Measurements from ENCODE around the gene RUBCNL.
A peak's percentile ranks its signal among the peaks of the same experiment; 100 is the strongest.

Gene RUBCNL

DNA sequence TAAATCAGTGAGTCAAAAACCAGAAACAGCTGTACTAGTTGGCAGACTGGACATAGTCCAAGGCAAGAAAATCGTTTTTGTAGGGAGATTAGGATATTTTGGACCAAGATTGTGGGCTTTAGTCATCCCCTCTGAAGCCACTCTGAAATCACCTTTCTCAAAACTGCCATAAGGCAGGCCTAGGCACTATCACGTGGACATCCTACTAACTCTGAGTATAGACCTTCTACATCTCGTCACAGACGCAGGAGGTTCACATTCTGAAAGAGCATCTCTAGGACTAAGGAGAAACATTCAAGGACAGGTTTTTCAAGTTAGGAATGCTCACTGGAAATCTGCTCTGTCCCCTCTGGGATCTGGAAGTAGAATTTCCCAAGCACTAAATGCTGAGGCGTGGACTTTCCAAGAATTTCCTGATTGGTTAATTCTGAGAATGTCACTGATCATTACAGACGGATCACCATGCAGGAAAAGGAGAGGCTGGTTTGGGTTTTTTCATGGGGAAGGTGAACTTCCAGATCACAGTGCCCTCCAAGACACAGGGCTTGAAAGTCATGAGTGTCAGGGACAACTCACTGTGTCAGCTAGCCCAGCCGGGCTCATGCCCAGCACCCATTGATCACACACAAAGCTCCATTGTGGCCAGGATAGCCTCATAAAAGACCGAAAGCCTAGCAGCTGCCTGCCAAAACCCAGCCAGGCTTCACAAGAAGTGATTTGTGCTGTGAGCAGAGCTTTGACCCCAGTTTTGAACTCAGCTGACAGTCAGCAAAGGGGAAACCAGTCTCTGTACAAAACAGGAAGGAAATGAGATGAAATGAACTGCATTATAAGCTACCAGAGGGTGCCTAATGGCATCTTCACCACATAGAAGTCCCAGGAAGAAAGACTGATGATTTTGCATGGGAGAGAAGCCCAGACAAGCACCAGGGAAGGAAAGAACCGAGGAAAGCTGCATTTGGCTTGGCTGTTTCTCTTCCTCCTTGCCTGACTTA is 2.7 kb upstream of the RUBCNL start:
- Histone ChIP-seq H3K36me3 (ENCODE audit: control insufficient read depth, insufficient read depth, low read length) (no peaks in the 10 kb centered on the region), H3K9me3 (ENCODE audit: control insufficient read depth, insufficient read depth, low read length) (no peaks in the 10 kb centered on the region), H3K27me3 (ENCODE audit: control insufficient read depth, insufficient read depth, low read length) (peaks cover 46% of the 10 kb centered on the region), H3K4me1 (ENCODE audit: control insufficient read depth, insufficient read depth, low read length) (peaks cover 24% of the 10 kb centered on the region), H3K27ac (ENCODE audit: low read depth, low read length) (no peak overlapping the region), H3K9ac (ENCODE audit: low read depth, low read length) (no peak overlapping the region), H3K4me3 (ENCODE audit: low read depth, low read length) (no peak overlapping the region)

DNA sequence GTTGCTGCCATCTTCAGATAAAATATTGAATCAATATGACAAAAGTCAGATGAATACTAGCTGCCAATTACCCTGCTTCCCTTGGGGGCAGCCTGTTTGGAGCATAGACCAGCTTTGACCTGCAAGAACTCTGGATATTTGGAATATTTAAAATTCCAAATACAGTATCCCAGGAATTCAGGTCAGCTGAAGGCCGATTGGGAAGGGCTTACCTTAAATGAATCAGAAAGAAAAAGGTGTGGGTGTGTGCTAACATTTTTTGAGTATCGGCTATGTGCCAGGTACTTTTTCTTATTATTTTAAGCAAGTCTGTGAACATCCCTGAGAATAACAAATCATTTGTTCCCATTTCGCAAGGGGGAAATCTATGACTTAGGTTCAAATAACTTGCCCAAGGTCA is 1.8 kb upstream of the RUBCNL start:
- H3K9me3 ChIP-seq (ENCODE audit: control insufficient read depth, insufficient read depth, low read length), result no peaks in the 10 kb centered on the region
- peaks cover 24% of the 10 kb centered on the region for H3K4me1 ChIP-seq (ENCODE audit: control insufficient read depth, insufficient read depth, low read length)
- no peaks in the 10 kb centered on the region for H3K36me3 ChIP-seq (ENCODE audit: control insufficient read depth, insufficient read depth, low read length)
- H3K4me3 ChIP-seq (ENCODE audit: low read depth, low read length), result no peak overlapping the region; the same call in 1 of the 2 replicates
- H3K9ac ChIP-seq (ENCODE audit: low read depth, low read length), result no peak overlapping the region
- H3K27ac ChIP-seq (ENCODE audit: low read depth, low read length), result no peak overlapping the region
- peaks cover 51% of the 10 kb centered on the region for H3K27me3 ChIP-seq (ENCODE audit: control insufficient read depth, insufficient read depth, low read length)

DNA sequence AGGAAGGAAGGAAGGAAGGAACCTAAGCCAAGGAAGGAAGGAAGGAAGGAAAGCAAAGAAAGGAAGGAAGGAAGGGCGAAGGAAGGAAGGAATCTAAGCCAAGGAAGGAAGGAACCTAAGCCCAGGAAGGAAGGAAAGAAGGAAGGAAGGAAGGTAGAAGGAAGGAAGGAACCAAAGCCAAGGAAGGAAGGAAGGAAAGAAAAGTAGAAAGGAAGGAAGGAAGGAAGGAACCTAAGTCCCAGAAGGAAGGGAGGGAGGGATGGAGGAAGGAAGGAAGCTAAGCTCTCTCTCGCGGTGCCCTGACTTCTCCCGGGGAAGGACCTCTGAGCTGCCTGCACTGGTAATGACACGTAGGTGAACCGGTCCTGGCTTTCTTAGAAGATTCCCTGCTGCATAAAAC is 1.3 kb upstream of the RUBCNL start:
- Histone ChIP-seq H3K9ac (ENCODE audit: low read depth, low read length) (no peak overlapping the region), H3K4me1 (ENCODE audit: control insufficient read depth, insufficient read depth, low read length) (peaks cover 24% of the 10 kb centered on the region), H3K4me3 (ENCODE audit: low read depth, low read length) (no peak overlapping the region)

DNA sequence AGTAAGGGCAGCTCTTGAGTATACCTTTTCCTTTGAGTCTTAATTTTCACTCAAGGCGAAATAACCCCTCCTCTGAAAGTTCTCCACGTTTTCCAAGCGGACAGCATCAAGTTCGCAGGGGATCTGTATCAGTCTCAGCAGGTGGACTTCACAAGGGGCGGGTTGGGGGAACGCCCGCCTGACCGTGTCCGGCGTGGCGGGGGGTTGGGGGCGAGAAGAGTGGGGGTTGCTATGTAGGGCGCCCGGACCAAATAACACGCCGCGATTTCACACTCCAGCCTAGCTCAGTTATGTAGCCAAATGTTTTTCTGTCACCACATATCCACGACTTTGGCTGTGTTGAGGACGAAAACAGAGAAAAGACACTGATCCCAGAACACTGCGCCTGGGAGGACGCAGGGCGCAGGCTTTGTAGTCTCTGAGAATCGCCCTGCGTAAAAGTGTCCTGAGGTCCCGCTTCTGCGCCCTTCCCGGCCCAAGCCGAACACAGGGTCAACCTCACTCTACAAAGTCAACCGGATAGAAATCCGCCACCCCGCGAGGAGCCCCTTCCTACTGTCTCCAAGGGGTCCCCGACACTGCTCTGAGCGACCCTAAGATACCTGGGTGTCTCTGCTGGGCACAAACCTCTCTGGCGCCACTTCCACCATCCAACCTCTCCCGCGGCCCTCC is 524 bp downstream of the RUBCNL start:
- Histone ChIP-seq H3K9ac (ENCODE audit: low read depth, low read length) (no peak overlapping the region), H3K36me3 (ENCODE audit: control insufficient read depth, insufficient read depth, low read length) (no peaks in the 10 kb centered on the region), H3K9me3 (ENCODE audit: control insufficient read depth, insufficient read depth, low read length) (no peaks in the 10 kb centered on the region), H3K27ac (ENCODE audit: low read depth, low read length) (no peak overlapping the region), H3K4me3 (ENCODE audit: low read depth, low read length) (peak overlapping the region; percentile 83), H3K27me3 (ENCODE audit: control insufficient read depth, insufficient read depth, low read length) (peaks cover 51% of the 10 kb centered on the region), H3K4me1 (ENCODE audit: control insufficient read depth, insufficient read depth, low read length) (peaks cover 24% of the 10 kb centered on the region)

More for the DNA sequence above, 1.3 kb upstream of the RUBCNL start:
- Histone ChIP-seq H3K27ac (ENCODE audit: low read depth, low read length) (no peak overlapping the region), H3K36me3 (ENCODE audit: control insufficient read depth, insufficient read depth, low read length) (no peaks in the 10 kb centered on the region), H3K27me3 (ENCODE audit: control insufficient read depth, insufficient read depth, low read length) (peaks cover 51% of the 10 kb centered on the region), H3K9me3 (ENCODE audit: control insufficient read depth, insufficient read depth, low read length) (no peaks in the 10 kb centered on the region)

DNA sequence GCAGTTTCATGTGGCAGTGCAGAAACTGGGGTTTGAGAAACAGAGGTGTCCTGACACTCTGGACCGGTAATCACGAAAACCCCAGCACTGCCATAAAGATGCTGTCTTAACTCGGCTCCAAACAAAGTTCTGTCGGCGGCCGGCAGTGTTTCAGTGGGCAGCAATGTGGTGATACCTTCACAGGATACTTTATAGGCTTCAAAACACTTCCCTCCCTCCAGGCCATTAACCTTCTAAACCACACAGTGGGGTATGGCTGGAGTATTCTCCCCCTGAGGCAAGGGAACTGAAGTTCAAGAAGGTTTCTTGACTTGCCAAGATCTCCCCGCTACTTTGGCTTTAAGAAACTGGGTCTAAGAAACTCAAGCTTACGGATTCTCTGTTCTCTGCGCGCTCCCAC is 1.1 kb downstream of the RUBCNL start:
- Histone ChIP-seq H3K9me3 (ENCODE audit: control insufficient read depth, insufficient read depth, low read length) (no peaks in the 10 kb centered on the region), H3K4me1 (ENCODE audit: control insufficient read depth, insufficient read depth, low read length) (peaks cover 24% of the 10 kb centered on the region), H3K4me3 (ENCODE audit: low read depth, low read length) (peak overlapping the region; percentile 83), H3K27ac (ENCODE audit: low read depth, low read length) (no peak overlapping the region), H3K27me3 (ENCODE audit: control insufficient read depth, insufficient read depth, low read length) (peaks cover 51% of the 10 kb centered on the region), H3K36me3 (ENCODE audit: control insufficient read depth, insufficient read depth, low read length) (no peaks in the 10 kb centered on the region), H3K9ac (ENCODE audit: low read depth, low read length) (no peak overlapping the region)

DNA sequence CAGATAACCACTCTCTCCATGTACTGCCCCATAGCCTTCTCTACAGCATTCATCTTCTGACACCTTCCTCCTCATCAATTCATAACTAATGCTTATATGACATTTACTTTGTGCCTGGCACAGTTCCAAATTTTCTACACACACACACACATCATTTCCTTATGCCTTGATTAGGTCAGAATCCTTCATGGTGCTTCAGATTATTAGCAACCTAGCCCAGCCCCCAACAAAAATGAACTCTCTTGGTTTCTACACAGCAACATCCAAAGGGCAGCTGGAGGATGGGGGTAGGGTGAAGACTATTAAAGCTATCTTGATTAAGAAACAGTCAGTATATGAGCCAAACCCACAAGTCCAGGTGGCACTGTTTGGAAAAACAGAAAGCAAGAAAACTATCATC is 3.7 kb downstream of the RUBCNL start:
- Histone ChIP-seq H3K27ac (ENCODE audit: low read depth, low read length) (no peak overlapping the region), H3K36me3 (ENCODE audit: control insufficient read depth, insufficient read depth, low read length) (no peaks in the 10 kb centered on the region), H3K9me3 (ENCODE audit: control insufficient read depth, insufficient read depth, low read length) (no peaks in the 10 kb centered on the region), H3K4me1 (ENCODE audit: control insufficient read depth, insufficient read depth, low read length) (peaks cover 9% of the 10 kb centered on the region), H3K4me3 (ENCODE audit: low read depth, low read length) (no peak overlapping the region), H3K9ac (ENCODE audit: low read depth, low read length) (no peak overlapping the region), H3K27me3 (ENCODE audit: control insufficient read depth, insufficient read depth, low read length) (peaks cover 39% of the 10 kb centered on the region)

DNA sequence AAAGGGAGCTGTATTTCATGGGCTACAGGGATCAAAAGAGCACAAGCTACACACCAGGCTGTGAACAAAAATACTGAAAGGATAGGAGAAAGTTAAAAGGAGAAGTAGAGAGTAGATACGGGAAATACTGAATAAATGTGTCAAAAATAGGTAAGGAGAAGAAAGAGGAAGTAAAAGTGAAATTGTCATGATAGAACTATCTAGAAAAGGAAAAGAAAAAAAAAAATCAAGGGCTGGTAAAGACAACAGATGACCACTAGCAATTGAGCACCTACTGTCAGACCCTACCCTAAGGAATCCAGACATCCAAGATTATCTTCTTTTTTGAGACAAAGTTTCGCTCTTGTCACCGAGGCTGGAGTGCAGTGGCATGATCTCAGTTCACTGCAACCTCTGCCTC is 4.8 kb downstream of the RUBCNL start:
- no peaks in the 10 kb centered on the region for H3K36me3 ChIP-seq (ENCODE audit: control insufficient read depth, insufficient read depth, low read length)
- H3K9ac ChIP-seq (ENCODE audit: low read depth, low read length), result no peak overlapping the region
- H3K9me3 ChIP-seq (ENCODE audit: control insufficient read depth, insufficient read depth, low read length), result no peaks in the 10 kb centered on the region
- no peak overlapping the region for H3K27ac ChIP-seq (ENCODE audit: low read depth, low read length)
- H3K27me3 ChIP-seq (ENCODE audit: control insufficient read depth, insufficient read depth, low read length), result peaks cover 29% of the 10 kb centered on the region
- H3K4me1 ChIP-seq (ENCODE audit: control insufficient read depth, insufficient read depth, low read length), result peaks cover 7% of the 10 kb centered on the region
- no peak overlapping the region for H3K4me3 ChIP-seq (ENCODE audit: low read depth, low read length)

DNA sequence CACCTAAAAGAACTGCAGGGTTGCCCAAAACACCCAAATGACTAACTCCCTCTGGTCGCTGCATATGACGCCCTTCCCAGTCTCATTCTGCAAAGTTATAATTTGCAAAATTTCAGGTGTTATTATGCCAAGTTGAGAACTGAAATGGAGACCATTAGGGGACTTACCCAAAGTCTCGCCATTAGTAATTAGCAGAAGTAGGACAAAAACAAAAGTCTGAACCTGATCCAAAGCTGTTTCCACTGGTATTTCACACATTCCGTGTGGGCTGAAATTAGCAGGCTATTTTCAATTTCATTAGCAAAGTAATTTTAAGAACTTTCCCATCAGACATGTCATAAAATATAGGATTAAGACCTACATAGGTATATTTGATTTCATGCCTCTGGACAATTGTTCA is 6.8 kb downstream of the RUBCNL start:
- Histone ChIP-seq H3K36me3 (ENCODE audit: control insufficient read depth, insufficient read depth, low read length) (no peaks in the 10 kb centered on the region), H3K4me1 (ENCODE audit: control insufficient read depth, insufficient read depth, low read length) (no peaks in the 10 kb centered on the region), H3K27me3 (ENCODE audit: control insufficient read depth, insufficient read depth, low read length) (peaks cover 11% of the 10 kb centered on the region), H3K27ac (ENCODE audit: low read depth, low read length) (no peak overlapping the region), H3K9ac (ENCODE audit: low read depth, low read length) (no peak overlapping the region), H3K4me3 (ENCODE audit: low read depth, low read length) (no peak overlapping the region), H3K9me3 (ENCODE audit: control insufficient read depth, insufficient read depth, low read length) (no peaks in the 10 kb centered on the region)

DNA sequence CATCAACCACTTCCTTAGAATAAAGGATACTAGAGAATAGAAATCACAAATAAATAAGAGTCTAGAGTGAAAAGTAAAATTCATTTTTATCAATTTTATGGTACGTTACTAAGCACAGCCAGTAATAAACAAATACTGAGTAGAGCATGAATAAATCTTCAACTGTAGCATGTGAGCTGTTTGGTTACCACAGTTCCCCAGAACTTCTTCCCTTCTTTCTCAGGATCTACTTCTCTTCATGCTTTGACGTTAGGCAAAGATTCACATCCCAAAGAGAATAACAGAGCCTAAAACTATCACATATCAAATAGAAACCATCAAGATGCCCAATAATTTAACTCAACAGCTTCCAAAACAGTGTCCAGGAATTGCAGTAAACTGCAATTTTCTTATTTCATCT is 7.4 kb downstream of the RUBCNL start:
- H3K36me3 ChIP-seq (ENCODE audit: control insufficient read depth, insufficient read depth, low read length), result no peaks in the 10 kb centered on the region
- H3K4me3 ChIP-seq (ENCODE audit: low read depth, low read length), result no peak overlapping the region
- H3K27me3 ChIP-seq (ENCODE audit: control insufficient read depth, insufficient read depth, low read length), result peaks cover 4% of the 10 kb centered on the region
- no peak overlapping the region for H3K27ac ChIP-seq (ENCODE audit: low read depth, low read length)
- no peak overlapping the region for H3K9ac ChIP-seq (ENCODE audit: low read depth, low read length)
- H3K9me3 ChIP-seq (ENCODE audit: control insufficient read depth, insufficient read depth, low read length), result no peaks in the 10 kb centered on the region
- H3K4me1 ChIP-seq (ENCODE audit: control insufficient read depth, insufficient read depth, low read length), result no peaks in the 10 kb centered on the region

DNA sequence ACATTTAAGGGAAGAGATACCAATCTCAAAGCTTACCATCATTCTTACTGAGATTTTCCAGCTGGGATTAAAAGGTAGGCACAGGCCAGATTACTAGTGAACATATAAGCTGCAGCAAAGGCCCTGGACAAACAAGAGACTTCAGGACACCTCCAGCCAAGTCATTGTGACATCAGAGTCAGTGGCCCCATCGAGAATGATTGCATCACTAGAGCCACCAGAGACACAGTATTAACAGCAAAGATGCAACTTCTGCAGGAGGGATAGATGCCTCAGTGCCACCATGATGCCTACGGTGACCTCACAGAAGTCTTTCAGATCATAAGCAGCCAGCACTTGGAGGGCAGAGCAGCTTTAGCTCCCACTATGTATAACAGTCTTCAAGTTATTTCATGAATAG is 8.6 kb downstream of the RUBCNL start:
- H3K4me1 ChIP-seq (ENCODE audit: control insufficient read depth, insufficient read depth, low read length), result no peaks in the 10 kb centered on the region
- H3K36me3 ChIP-seq (ENCODE audit: control insufficient read depth, insufficient read depth, low read length), result no peaks in the 10 kb centered on the region
- no peaks in the 10 kb centered on the region for H3K27me3 ChIP-seq (ENCODE audit: control insufficient read depth, insufficient read depth, low read length)
- no peak overlapping the region for H3K4me3 ChIP-seq (ENCODE audit: low read depth, low read length)
- no peak overlapping the region for H3K9ac ChIP-seq (ENCODE audit: low read depth, low read length)
- no peaks in the 10 kb centered on the region for H3K9me3 ChIP-seq (ENCODE audit: control insufficient read depth, insufficient read depth, low read length)
- no peak overlapping the region for H3K27ac ChIP-seq (ENCODE audit: low read depth, low read length)

DNA sequence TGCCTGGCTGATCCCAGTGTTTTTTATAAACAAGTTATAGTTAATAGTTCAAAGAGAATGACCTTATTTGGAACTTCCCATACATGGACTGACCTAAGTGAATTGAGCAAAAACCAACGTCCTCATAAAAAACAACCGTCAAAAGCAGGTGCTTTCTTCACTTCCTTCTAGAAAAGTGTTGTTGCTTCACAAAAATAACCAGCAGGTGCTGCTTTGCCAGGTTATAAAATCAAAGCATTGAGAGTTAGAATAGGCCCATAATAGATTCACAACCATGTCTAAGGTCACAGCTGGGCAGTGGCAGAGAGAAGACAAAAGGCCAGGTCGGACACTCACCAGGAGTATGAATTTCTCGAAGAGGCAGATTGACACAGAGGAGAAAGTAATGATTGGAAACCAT is 9.5 kb downstream of the RUBCNL start:
- H3K36me3 ChIP-seq (ENCODE audit: control insufficient read depth, insufficient read depth, low read length), result no peaks in the 10 kb centered on the region

More for the DNA sequence above, 9.5 kb downstream of the RUBCNL start:
- Histone ChIP-seq H3K9me3 (ENCODE audit: control insufficient read depth, insufficient read depth, low read length) (no peaks in the 10 kb centered on the region), H3K4me3 (ENCODE audit: low read depth, low read length) (no peak overlapping the region), H3K27ac (ENCODE audit: low read depth, low read length) (no peak overlapping the region), H3K4me1 (ENCODE audit: control insufficient read depth, insufficient read depth, low read length) (no peaks in the 10 kb centered on the region), H3K27me3 (ENCODE audit: control insufficient read depth, insufficient read depth, low read length) (no peaks in the 10 kb centered on the region), H3K9ac (ENCODE audit: low read depth, low read length) (no peak overlapping the region)
